KMS-11 (cell line): ENCODE results near the gene SRRM2.

ENCODE experiments used
- H2AFZ ChIP-seq: fragments of 200-600 bp; sonication (generic); 2 replicates; pipeline ENCODE4 v1.6.1; 2016; ENCODE audit warnings: antibody characterized with exemption, mixed run types, low read depth
- H3K27ac ChIP-seq: fragments of 200-600 bp; sonication (generic); 2 replicates; pipeline ENCODE4 v1.6.1; 2016; ENCODE audit warnings: mild to moderate bottlenecking, mixed run types
- H3K27me3 ChIP-seq: fragments of 200-600 bp; sonication (generic); 2 replicates; pipeline ENCODE4 v1.6.1; 2017; ENCODE audit warnings: mild to moderate bottlenecking, low read depth, mixed run types, moderate library complexity; ENCODE audit not compliant: insufficient read depth
- H3K36me3 ChIP-seq: fragments of 200-600 bp; sonication (generic); 2 replicates; pipeline ENCODE4 v1.6.1; 2017; ENCODE audit warnings: mild to moderate bottlenecking, mixed run types; ENCODE audit not compliant: insufficient read depth
- H3K4me1 ChIP-seq: fragments of 200-600 bp; sonication (generic); 2 replicates; pipeline ENCODE4 v1.6.1; 2016; ENCODE audit warnings: mild to moderate bottlenecking, low read depth, mixed run types; ENCODE audit not compliant: poor library complexity, severe bottlenecking
- H3K4me2 ChIP-seq: fragments of 200-600 bp; sonication (generic); 2 replicates; pipeline ENCODE4 v1.7.0; 2016; ENCODE audit warnings: mild to moderate bottlenecking, mixed run types
- H3K4me3 ChIP-seq: fragments of 200-600 bp; sonication (generic); IDR thresholded peaks from 2 replicates; pipeline ENCODE4 v1.6.1; 2017; ENCODE audit warnings: low read depth, low read length, mixed read lengths; ENCODE audit not compliant: insufficient read depth
- H3K79me2 ChIP-seq: fragments of 200-600 bp; sonication (generic); 2 replicates; pipeline ENCODE4 v1.6.1; 2016; ENCODE audit warnings: low read depth, mixed run types; ENCODE audit not compliant: insufficient read depth
- H3K9ac ChIP-seq: fragments of 200-600 bp; sonication (generic); 2 replicates; pipeline ENCODE4 v1.6.1; 2016; ENCODE audit warnings: mild to moderate bottlenecking, mixed run types
- H4K20me1 ChIP-seq: fragments of 200-600 bp; sonication (generic); 2 replicates; pipeline ENCODE4 v1.6.1; 2016; ENCODE audit warnings: mild to moderate bottlenecking, mixed run types; ENCODE audit not compliant: insufficient read depth
- CTCF ChIP-seq: fragments of 200-600 bp; sonication (generic); conservative IDR thresholded peaks from 2 replicates; pipeline ENCODE4 v1.6.1; 2017; ENCODE audit warnings: low read depth, mild to moderate bottlenecking, antibody characterized with exemption, low read length, moderate library complexity, mixed read lengths

SRRM2 gene

GRCh38 chr16:2708290-2708639 is 44.2 kb upstream of the SRRM2 start:
- Histone ChIP-seq H3K36me3 (no peaks in the 10 kb centered on the region), H4K20me1 (no peaks in the 10 kb centered on the region), H3K4me1 (no peaks in the 10 kb centered on the region), H3K9ac (no peak overlapping the region), H3K27ac (no peak overlapping the region), H3K27me3 (peaks cover 2% of the 10 kb centered on the region; the same call in 1 of the 2 replicates), H3K79me2 (no peaks in the 10 kb centered on the region), H3K4me2 (no peak overlapping the region), H3K4me3 (no peak overlapping the region), H2AFZ (no peak overlapping the region)
- TF ChIP-seq CTCF, result no peak

- Histone ChIP-seq H3K4me1 (no peaks in the 10 kb centered on the region), H3K27me3 (peaks cover 10% of the 10 kb centered on the region; the same call in 1 of the 2 replicates)
These were observed 43.4 kb upstream of the SRRM2 start for GRCh38 chr16:2708955-2709587.

GRCh38 chr16:2709588-2709984 is 42.9 kb upstream of the SRRM2 start:
- Histone ChIP-seq H4K20me1 (no peaks in the 10 kb centered on the region), H2AFZ (no peak overlapping the region), H3K36me3 (no peaks in the 10 kb centered on the region), H3K9ac (no peak overlapping the region), H3K4me3 (no peak overlapping the region), H3K27me3 (peaks cover 15% of the 10 kb centered on the region; the same call in 1 of the 2 replicates), H3K4me1 (no peaks in the 10 kb centered on the region), H3K79me2 (no peaks in the 10 kb centered on the region), H3K4me2 (no peak overlapping the region), H3K27ac (no peak overlapping the region)
- no peak for TF ChIP-seq CTCF

More at GRCh38 chr16:2708955-2709587, 43.4 kb upstream of the SRRM2 start:
- H2AFZ ChIP-seq, result no peak overlapping the region
- no peaks in the 10 kb centered on the region for H3K79me2 ChIP-seq
- H3K4me2 ChIP-seq, result no peak overlapping the region
- H3K27ac ChIP-seq, result no peak overlapping the region
- H4K20me1 ChIP-seq, result no peaks in the 10 kb centered on the region
- H3K4me3 ChIP-seq, result no peak overlapping the region
- no peaks in the 10 kb centered on the region for H3K36me3 ChIP-seq
- no peak overlapping the region for H3K9ac ChIP-seq
- TF ChIP-seq CTCF, result no peak

- no peaks in the 10 kb centered on the region for H3K4me1 ChIP-seq
- H3K27me3 ChIP-seq, result peaks cover 21% of the 10 kb centered on the region
- no peaks in the 10 kb centered on the region for H4K20me1 ChIP-seq
- H3K4me3 ChIP-seq, result no peak overlapping the region
- H3K4me2 ChIP-seq, result no peak overlapping the region
- no peaks in the 10 kb centered on the region for H3K36me3 ChIP-seq
- TF ChIP-seq CTCF, result no peak
- no peak overlapping the region for H3K27ac ChIP-seq
- H3K9ac ChIP-seq, result no peak overlapping the region
- no peak overlapping the region for H2AFZ ChIP-seq
- H3K79me2 ChIP-seq, result no peaks in the 10 kb centered on the region
These were observed 42.3 kb upstream of the SRRM2 start for GRCh38 chr16:2710021-2710710.
